Smooth muscle cell of the umbilical artery (primary cell): ENCODE data around the gene MRPS5. TPM values are rescaled to one million over a fixed set of nuclear protein-coding genes. Genes with fewer than 3 reads are reported as not detected.

Experiments used
- total RNA-seq: library from RNA; depleted of rRNA; stranded (reverse); fragments of >200 nt; gene quantifications from 2 replicates; pipeline ENCODE4 v1.2.3, GENCODE V29; 2014

Gene MRPS5
- total RNA-seq = 46.0 and 54.8 TPM in 2 replicates

DNA sequence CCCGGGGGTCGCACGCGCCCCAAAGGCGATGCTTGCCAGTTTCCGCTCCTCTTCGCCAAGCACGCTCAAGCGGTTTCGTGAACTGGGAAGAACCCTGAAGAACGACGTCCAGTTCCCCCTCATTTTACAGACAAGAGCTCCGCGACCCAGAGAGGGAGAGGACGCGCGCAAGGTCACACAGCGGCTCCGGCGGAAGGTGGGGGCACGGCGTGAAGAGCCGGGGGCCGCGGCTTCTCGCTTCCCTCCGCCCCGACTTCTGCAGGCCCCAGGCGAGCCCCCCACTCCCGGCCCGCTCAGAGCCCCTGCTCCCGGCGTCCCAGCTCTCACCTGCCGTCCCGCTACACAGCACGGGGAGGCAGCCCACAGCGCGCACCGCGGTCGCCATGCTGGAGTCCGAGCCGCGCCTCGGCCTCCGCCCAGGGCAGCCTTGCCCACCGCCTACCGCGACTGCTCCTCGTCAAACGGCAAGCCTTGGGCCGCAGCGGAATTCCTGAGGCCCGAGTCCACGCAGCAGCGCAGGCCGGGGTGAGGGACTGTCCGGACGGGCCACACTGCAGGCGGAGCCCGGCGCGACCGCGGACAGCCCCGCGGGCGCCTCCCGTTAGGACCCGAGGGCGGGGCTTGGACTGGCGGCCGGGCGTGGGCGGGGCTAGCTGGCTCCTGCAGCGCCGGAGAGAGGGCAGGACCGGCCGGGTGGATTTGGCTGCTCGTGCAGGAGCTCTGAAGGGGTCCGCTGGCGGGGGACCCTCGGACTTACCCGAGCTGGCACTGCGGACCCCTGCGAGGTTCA, at the start of gene MRPS5:
TSS of gene MRPS5 (minus strand) at position 402 of the 790 bp plus-strand sequence. CDS start at position 385, 17 bp downstream.

GRCh38 chr2:95165371-95166064, 43.9 kb upstream of the MRPS5 start, which contains the start of gene ZNF2:
TSS of gene ZNF2 (plus strand) at chr2:95165809. CDS start at chr2:95176227, 10,418 bp downstream.

DNA sequence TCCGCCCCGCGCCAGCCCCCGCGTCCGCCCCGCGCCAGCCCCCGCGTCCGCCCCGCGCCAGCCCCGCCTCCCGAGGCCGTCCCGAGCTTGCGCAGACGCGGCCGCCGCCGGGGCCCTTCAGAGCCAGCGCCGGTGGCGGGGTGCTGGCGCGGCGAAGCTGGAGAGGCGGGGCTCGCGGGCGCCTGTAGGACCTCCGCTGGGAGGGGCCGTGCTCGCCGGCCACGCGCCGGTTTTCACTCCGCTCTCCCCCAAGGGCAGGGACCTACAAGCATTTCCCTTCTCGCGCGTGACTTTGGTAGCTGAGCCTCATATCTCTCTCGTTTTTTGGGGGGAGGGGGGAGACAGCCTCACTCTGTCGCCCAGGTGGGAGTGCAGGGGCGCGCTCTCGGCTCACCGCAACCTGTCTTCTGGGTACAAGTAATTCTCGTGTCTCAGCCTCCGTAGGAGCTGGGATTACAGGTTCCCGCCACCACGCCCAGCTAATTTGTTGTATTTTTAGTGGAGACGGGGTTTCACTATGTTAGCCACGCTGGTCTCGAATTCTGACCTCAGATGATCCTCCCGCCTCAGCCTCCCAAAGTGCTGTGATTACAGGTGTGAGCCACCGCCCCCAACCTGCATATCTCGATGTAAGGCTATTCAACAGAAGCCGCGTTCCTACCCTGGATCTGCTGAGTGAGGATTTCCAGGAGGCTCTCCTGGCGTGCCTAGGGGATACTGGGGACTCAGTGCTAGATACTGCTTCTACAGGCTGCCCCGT, 38.3 kb upstream of the MRPS5 start, which contains the start of gene ZNF514:
TSS of gene ZNF514 (minus strand) at position 159 of the 760 bp plus-strand sequence. CDS start 6,595 bp downstream, outside the sequence.

Other genes starting within 250 kb of the MRPS5 start
- gene MAL, start 96.1 kb downstream of the MRPS5 start, total RNA-seq = not detected in 2 replicates
- gene ZNF514, start 38.0 kb upstream of the MRPS5 start, total RNA-seq = 12.2 and 14.0 TPM in 2 replicates
- gene ZNF2, start 44.0 kb upstream of the MRPS5 start, total RNA-seq = 8.9 and 11.6 TPM in 2 replicates
- gene ZNF892, start 85.7 kb upstream of the MRPS5 start, total RNA-seq = 6.0 and 10.4 TPM in 2 replicates
- gene PROM2, start 152.6 kb upstream of the MRPS5 start, total RNA-seq = 0.30 and 0.83 TPM in 2 replicates
- 0.30 and 2.3 TPM in 2 replicates for gene KCNIP3, start 175.5 kb upstream of the MRPS5 start, total RNA-seq